ENCODE measurements around the gene MAS1L. TPM values are rescaled to one million over a fixed set of nuclear protein-coding genes. Genes with fewer than 3 reads are reported as not detected.

MAS1L gene
- total RNA-seq, 1 experiment from 2014 or later, result not detected

DNA sequence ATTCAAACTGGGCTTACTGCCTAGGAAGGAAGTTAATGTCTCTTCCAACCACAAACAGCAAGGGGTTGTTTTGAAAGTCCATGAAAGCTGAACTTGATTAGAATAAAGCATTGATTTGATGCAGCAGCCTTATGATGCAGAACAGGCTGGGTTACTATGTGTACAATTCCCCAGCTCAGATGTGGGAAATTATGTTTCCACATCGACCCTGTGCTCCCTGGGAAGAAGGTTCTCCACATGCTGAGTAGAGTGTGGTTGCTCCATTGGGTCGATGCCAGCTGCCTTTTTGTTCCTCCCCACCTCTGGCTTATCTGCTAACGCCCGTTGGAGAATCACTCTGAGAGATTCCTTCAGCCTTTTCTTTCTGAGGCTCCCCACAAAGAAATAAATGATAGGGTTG is 1.2 kb downstream of the MAS1L start:
- Histone ChIP-seq H2BK12ac (ENCODE audit: insufficient read length, low read depth, low read length) (no peak overlapping the region), H3T11ph (ENCODE audit: low read length) (no peak overlapping the region), H2BK120ac (ENCODE audit: low read depth, low read length, poor library complexity, severe bottlenecking) (no peak overlapping the region), H2BK15ac (ENCODE audit: low read depth, low read length) (no peak overlapping the region), H3K4ac (ENCODE audit: low read depth, low read length) (no peak overlapping the region), H2BK5ac (ENCODE audit: insufficient read length, low read length) (no peak overlapping the region), H4K20me1 (ENCODE audit: control insufficient read depth, insufficient read depth, insufficient read length) (no peaks in the 10 kb centered on the region), H3K18ac (ENCODE audit: insufficient read length, low read depth, low read length) (no peak overlapping the region), H3K27me3 (ENCODE audit: insufficient read depth, low read length) (no peaks in the 10 kb centered on the region), H2BK20ac (ENCODE audit: low read depth, low read length, poor library complexity, severe bottlenecking) (no peak overlapping the region), H4K8ac (replicated peaks; ENCODE audit: insufficient read length, low read depth, low read length) (no peak overlapping the region), H3K9me3 (ENCODE audit: control insufficient read depth, low read depth, low read length) (no peaks in the 10 kb centered on the region), H3K56ac (ENCODE audit: insufficient read length, low read depth, low read length) (no peak overlapping the region), H3K14ac (ENCODE audit: insufficient read depth, low read length) (no peak overlapping the region), H3K23me2 (ENCODE audit: insufficient read length, low read depth, low read length, poor library complexity, severe bottlenecking) (no peaks in the 10 kb centered on the region), H3K4me2 (ENCODE audit: insufficient read depth, insufficient read length, low read length) (no peak overlapping the region), H3K23ac (ENCODE audit: insufficient read length, low read depth, low read length) (no peak overlapping the region), H3K27ac (ENCODE audit: insufficient read length, low read depth, low read length) (no peak overlapping the region), H2AFZ (ENCODE audit: low read length) (no peak overlapping the region), H4K5ac (ENCODE audit: insufficient read length, low read depth, low read length) (no peak overlapping the region), H4K91ac (ENCODE audit: insufficient read length, low read depth, low read length) (no peak overlapping the region), H3K79me1 (ENCODE audit: insufficient read depth, low read depth, low read length, poor library complexity, severe bottlenecking) (no peaks in the 10 kb centered on the region), H2AK5ac (ENCODE audit: insufficient read length, low read length) (no peak overlapping the region), H3K4me1 (ENCODE audit: insufficient read depth, low read length) (no peaks in the 10 kb centered on the region), H3K9ac (ENCODE audit: extremely low read depth, insufficient read length, low read length) (no peak overlapping the region), H3K79me2 (ENCODE audit: insufficient read depth, low read length) (no peaks in the 10 kb centered on the region)
- Mint-ChIP-seq H3K27me3 (ENCODE audit: low read depth) (no peaks in the 10 kb centered on the region; the same call in 1 of the 2 replicates), H3K4me3 (no peak overlapping the region), H3K27ac (no peak overlapping the region), H3K4me1 (no peaks in the 10 kb centered on the region), H3K36me3 (ENCODE audit: insufficient read depth in 1 of 3, low read depth in 3 of 3) (no peaks in the 10 kb centered on the region), H3K9me3 (peaks cover 0 to 2% of the 10 kb centered on the region in 2 experiments; a peak in 3 of 5 replicates)
- TF ChIP-seq, protein P1, sequence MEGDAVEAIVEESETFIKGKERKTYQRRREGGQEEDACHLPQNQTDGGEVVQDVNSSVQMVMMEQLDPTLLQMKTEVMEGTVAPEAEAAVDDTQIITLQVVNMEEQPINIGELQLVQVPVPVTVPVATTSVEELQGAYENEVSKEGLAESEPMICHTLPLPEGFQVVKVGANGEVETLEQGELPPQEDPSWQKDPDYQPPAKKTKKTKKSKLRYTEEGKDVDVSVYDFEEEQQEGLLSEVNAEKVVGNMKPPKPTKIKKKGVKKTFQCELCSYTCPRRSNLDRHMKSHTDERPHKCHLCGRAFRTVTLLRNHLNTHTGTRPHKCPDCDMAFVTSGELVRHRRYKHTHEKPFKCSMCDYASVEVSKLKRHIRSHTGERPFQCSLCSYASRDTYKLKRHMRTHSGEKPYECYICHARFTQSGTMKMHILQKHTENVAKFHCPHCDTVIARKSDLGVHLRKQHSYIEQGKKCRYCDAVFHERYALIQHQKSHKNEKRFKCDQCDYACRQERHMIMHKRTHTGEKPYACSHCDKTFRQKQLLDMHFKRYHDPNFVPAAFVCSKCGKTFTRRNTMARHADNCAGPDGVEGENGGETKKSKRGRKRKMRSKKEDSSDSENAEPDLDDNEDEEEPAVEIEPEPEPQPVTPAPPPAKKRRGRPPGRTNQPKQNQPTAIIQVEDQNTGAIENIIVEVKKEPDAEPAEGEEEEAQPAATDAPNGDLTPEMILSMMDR (conservative IDR thresholded peaks at IDR 0.05), result no peak
- no CpG with 5 or more reads among the region's 4 CpGs for WGBS (ENCODE audit: extremely low coverage, insufficient read length, low lambda C conversion rate)
- no peak for DNase-seq
